B cell (primary cell): ENCODE results near the gene NOTUM. TPM values are rescaled to one million over a fixed set of nuclear protein-coding genes. Genes with fewer than 3 reads are reported as not detected.

Experiments used
- ATAC-seq: fragments of 200-7000 bp; cut with Tn5 transposase; one replicate; pipeline ENCODE4 v1.10.0; 2021; ENCODE audit warnings: low read depth, mild to moderate bottlenecking, moderate number of reproducible peaks, moderate library complexity
- CTCF ChIA-PET: fragments of 350-600 bp; sonication (Branson Sonifier 250); formaldehyde crosslinking; loops from one replicate; lab custom pipeline; 2021; ENCODE audit warnings: antibody characterized with exemption, inconsistent platforms; lab: Charles Lee
- POLR2A ChIA-PET: fragments of 350-600 bp; sonication (Branson Sonifier 250); formaldehyde crosslinking; loops from one replicate; lab custom pipeline; 2021; ENCODE audit warnings: antibody characterized with exemption; lab: Charles Lee
- DNase-seq: peaks from one replicate; pipeline ENCODE4 v3.0.0; 2013
- H2AFZ ChIP-seq: 2 replicates; pipeline ENCODE4 v1.6.1; 2012; ENCODE audit warnings: mild to moderate bottlenecking, low read depth, low read length; ENCODE audit not compliant: insufficient read depth, poor library complexity, severe bottlenecking
- H3K27ac ChIP-seq, 2 donors: 1 replicate in 1 of 2; 2 replicates in 1 of 2; pipeline ENCODE4 v1.5.1; 2012 to 2013; ENCODE audit warnings: low read length in 2 of 2, mild to moderate bottlenecking in 2 of 2, moderate library complexity in 1 of 2
- H3K27me3 ChIP-seq, 4 experiments: fragments of 200-600 bp in 1 of 4; sonication (generic) in 1 of 4; replicated peaks in 1 of 4; 1 replicate in 2 of 4; 2 replicates in 2 of 4; pipeline versions ENCODE4 v1.6.1 to v1.7.0; 2013 to 2016; ENCODE audit warnings: low read length in 3 of 4, mild to moderate bottlenecking in 2 of 4, mixed read lengths in 1 of 4, moderate library complexity in 1 of 4; ENCODE audit not compliant: insufficient read depth in 4 of 4, control insufficient read depth in 3 of 4; ENCODE audit errors: control extremely low read depth in 1 of 4
- H3K36me3 ChIP-seq, 2 experiments: replicated peaks in 1 of 2; 1 replicate in 1 of 2; 2 replicates in 1 of 2; pipeline versions ENCODE4 v1.6.1 to v1.7.1; 2013; ENCODE audit warnings: low read length in 1 of 2; ENCODE audit not compliant: insufficient read depth in 2 of 2, control insufficient read depth in 1 of 2; ENCODE audit errors: control extremely low read depth in 1 of 2, extremely low read depth in 1 of 2
- H3K4me1 ChIP-seq, 2 donors: fragments of 200-600 bp in 1 of 2; sonication (generic) in 1 of 2; 1 replicate in 1 of 2; 2 replicates in 1 of 2; pipeline versions ENCODE4 v1.5.1 to v1.6.1; 2013 to 2017; ENCODE audit warnings: low read length in 2 of 2; ENCODE audit not compliant: control insufficient read depth in 2 of 2, insufficient read depth in 2 of 2
- H3K4me2 ChIP-seq: replicated peaks from 2 replicates; pipeline ENCODE3; 2012; ENCODE audit warnings: mild to moderate bottlenecking, low read depth, low read length; ENCODE audit not compliant: poor library complexity, severe bottlenecking
- H3K4me3 ChIP-seq, 5 experiments: fragments of 200-600 bp in 1 of 5; sonication (generic) in 1 of 5; 1 replicate in 3 of 5; 2 replicates in 2 of 5; pipeline versions ENCODE4 v1.5.1 to v1.7.0; 2011 to 2016; ENCODE audit warnings: low read length in 4 of 5, mild to moderate bottlenecking in 4 of 5, low read depth in 2 of 5, control low read depth in 1 of 5, moderate library complexity in 1 of 5; ENCODE audit not compliant: insufficient read depth in 1 of 5; ENCODE audit errors: control extremely low read depth in 1 of 5, extremely low read depth in 1 of 5
- H3K79me2 ChIP-seq: fragments of 200-600 bp; sonication (generic); one replicate; pipeline ENCODE4 v1.6.0; 2016; ENCODE audit warnings: low read length; ENCODE audit not compliant: control insufficient read depth, insufficient read depth
- H3K9ac ChIP-seq: fragments of 200-600 bp; sonication (generic); 2 replicates; pipeline ENCODE4 v1.6.1; 2017; ENCODE audit warnings: mild to moderate bottlenecking, low read length, moderate library complexity
- H3K9me3 ChIP-seq, 3 donors: one replicate each; pipeline versions ENCODE4 v1.6.1 to v1.7.1; 2013; ENCODE audit warnings: low read length in 2 of 3; ENCODE audit not compliant: control insufficient read depth in 2 of 3, insufficient read depth in 1 of 3; ENCODE audit errors: control extremely low read depth in 1 of 3
- H4K20me1 ChIP-seq: 2 replicates; pipeline ENCODE4 v1.6.0; 2012; ENCODE audit warnings: mild to moderate bottlenecking, low read length; ENCODE audit not compliant: insufficient read depth, control insufficient read depth, poor library complexity, severe bottlenecking
- H3K27ac Mint-ChIP-seq: one replicate; pipeline ENCODE4 v1.8.0; 2021; ENCODE audit warnings: mixed read lengths
- H3K27me3 Mint-ChIP-seq: one replicate; pipeline ENCODE4 v1.8.0; 2021; ENCODE audit warnings: mixed read lengths
- H3K4me1 Mint-ChIP-seq: one replicate; pipeline ENCODE4 v1.8.0; 2021; ENCODE audit warnings: mixed read lengths
- H3K4me3 Mint-ChIP-seq: one replicate; pipeline ENCODE4 v1.8.0; 2021; ENCODE audit warnings: mixed read lengths
- H3K9me3 Mint-ChIP-seq: one replicate; pipeline ENCODE4 v1.8.0; 2022; ENCODE audit warnings: mixed read lengths; ENCODE audit not compliant: insufficient read depth
- EZH2 ChIP-seq: IDR thresholded peaks from 2 replicates; pipeline ENCODE4 v1.6.1; 2012; ENCODE audit warnings: borderline replicate concordance, low read depth, mild to moderate bottlenecking, moderate library complexity, low read length; ENCODE audit not compliant: insufficient read depth, poor library complexity, severe bottlenecking
- whole genome bisulfite sequencing: methylation state at CpG from one replicate; pipeline ENCODE4 v1.1.5; 2013; ENCODE audit warnings: missing lambda C conversion rate; ENCODE audit not compliant: insufficient coverage; 5-methylcytosine and 5-hydroxymethylcytosine counted together
- intact Hi-C: fragments of 100-400 bp; cut with micrococcal nuclease; formaldehyde crosslinking; loops from one replicate; pipeline ENCODE4 v1.10.0; 2022
- polyA plus RNA-seq: library from polyadenylated mRNA; depleted of rRNA; stranded (reverse); fragments of >200 nt; gene quantifications from 2 replicates; pipeline ENCODE4 v1.2.3, GENCODE V29; 2012
- total RNA-seq, 2 donors: library from RNA; stranded (reverse); fragments of 120-200 nt in 1 of 2; gene quantifications; 1 replicate in 1 of 2; 2 replicates in 1 of 2; pipeline versions ENCODE4 v1.2.3 to v1.2.4, GENCODE V29; 2013 to 2022
- TF ChIP-seq, protein P1 (sequence below): fragments of 200-600 bp; IDR thresholded peaks from one replicate; pipeline ENCODE4 v1.8.0; 2022; ENCODE audit warnings: antibody characterized with exemption, mild to moderate bottlenecking

Gene NOTUM
- total and polyA plus RNA-seq, 2 donors (not counting 1 experiment from before 2014, with no cell fraction given): not detected

DNA sequence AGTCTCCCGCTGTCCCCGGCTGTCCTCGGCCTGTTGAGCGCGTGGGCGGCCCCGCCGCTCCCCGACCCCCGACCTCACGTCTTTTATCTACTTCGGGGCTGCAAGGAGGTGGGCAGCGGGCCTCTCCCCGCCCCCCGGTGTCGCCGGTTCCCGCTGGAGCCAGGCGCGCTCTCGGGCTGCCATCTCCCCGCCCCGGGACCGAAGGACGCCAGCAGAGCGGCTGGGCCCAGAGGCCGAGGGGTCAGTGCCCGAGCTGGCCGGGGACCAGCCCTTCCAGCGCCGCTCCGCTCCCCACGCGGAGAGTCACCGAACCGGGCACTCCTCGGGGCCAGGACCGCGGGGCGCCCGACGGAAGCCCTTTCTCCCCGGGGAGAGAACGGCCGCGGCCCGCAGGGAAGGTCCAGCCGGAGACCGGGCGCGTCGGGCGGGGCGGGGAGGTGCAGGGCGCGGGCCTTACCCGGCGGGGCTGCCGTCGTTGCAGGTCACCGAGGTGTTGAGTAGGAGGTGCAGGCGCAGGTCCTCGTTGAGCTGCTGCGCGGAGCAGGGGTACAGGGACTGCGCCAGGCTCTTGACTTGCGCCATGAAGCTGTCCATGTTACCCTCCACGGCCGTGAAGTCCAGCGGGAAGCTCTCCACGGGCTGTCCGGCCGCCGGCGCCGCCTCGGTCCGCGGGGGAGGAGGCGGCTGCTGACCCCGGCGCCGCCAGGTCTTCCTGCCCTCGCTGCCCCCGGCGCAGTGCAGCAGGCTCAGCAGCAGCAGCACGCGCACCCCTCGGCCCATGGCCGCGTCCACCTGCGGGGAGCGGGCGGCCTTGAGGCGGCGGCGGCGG is 643 bp downstream of the NOTUM start:
- Histone ChIP-seq H3K4me1 (peaks cover 15 to 16% of the 10 kb centered on the region in 2 donors), H3K79me2 (no peaks in the 10 kb centered on the region), H4K20me1 (no peaks in the 10 kb centered on the region), H3K4me2 (peak overlapping the region; percentile 94), H2AFZ (peak overlapping the region; percentile 79), H3K36me3 (no peaks in the 10 kb centered on the region), H3K4me3 (peak overlapping the region in 4 of 5 experiments; percentile 17 to 55 (median 46)), H3K9ac (peak overlapping the region; percentile 55), H3K27ac (no peak overlapping the region), H3K9me3 (peaks cover 0 to 10% (median 0%) of the 10 kb centered on the region in 3 donors), H3K27me3 (peaks cover 0 to 53% (median 28%) of the 10 kb centered on the region in 4 experiments)
- ChIA-PET CTCF (interaction anchor here (1.0 to 3.0 kb wide), 25 partner anchors 8 to 231 kb away, joined by 3 to 91 read pairs (median 6); partner anchors contain the start of genes ALYREF, ANAPC11, CENPX and DCXR), POLR2A (no interaction called here)
- H3K4me3 Mint-ChIP-seq: no peak overlapping the region
- intact Hi-C loops: no loop called here
- WGBS: 6% methylated on average over 98 of the region's 98 CpGs
- H3K4me1 Mint-ChIP-seq: peaks cover 1% of the 10 kb centered on the region
- TF ChIP-seq, protein P1, sequence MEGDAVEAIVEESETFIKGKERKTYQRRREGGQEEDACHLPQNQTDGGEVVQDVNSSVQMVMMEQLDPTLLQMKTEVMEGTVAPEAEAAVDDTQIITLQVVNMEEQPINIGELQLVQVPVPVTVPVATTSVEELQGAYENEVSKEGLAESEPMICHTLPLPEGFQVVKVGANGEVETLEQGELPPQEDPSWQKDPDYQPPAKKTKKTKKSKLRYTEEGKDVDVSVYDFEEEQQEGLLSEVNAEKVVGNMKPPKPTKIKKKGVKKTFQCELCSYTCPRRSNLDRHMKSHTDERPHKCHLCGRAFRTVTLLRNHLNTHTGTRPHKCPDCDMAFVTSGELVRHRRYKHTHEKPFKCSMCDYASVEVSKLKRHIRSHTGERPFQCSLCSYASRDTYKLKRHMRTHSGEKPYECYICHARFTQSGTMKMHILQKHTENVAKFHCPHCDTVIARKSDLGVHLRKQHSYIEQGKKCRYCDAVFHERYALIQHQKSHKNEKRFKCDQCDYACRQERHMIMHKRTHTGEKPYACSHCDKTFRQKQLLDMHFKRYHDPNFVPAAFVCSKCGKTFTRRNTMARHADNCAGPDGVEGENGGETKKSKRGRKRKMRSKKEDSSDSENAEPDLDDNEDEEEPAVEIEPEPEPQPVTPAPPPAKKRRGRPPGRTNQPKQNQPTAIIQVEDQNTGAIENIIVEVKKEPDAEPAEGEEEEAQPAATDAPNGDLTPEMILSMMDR: no peak
- TF ChIP-seq EZH2: peak; percentile 89
- no peak overlapping the region for H3K27ac Mint-ChIP-seq
- no peaks in the 10 kb centered on the region for H3K9me3 Mint-ChIP-seq
- no peak for ATAC-seq
- peak; percentile 59 for DNase-seq
- peaks cover 21% of the 10 kb centered on the region for H3K27me3 Mint-ChIP-seq
